GM21367 (cell line): ENCODE results near the gene OR5D16.
"Not testable (repeated sequence)": the region's sequence is repeated elsewhere in the genome, so short reads cannot be mapped to it uniquely, and the experiment has no call there.

ENCODE experiments used
- ATAC-seq: cut with Tn5 transposase; IDR thresholded peaks from one replicate; pipeline ENCODE4 v1.9.1; 2021; ENCODE audit not compliant: unreplicated experiment

The OR5D16 gene

DNA sequence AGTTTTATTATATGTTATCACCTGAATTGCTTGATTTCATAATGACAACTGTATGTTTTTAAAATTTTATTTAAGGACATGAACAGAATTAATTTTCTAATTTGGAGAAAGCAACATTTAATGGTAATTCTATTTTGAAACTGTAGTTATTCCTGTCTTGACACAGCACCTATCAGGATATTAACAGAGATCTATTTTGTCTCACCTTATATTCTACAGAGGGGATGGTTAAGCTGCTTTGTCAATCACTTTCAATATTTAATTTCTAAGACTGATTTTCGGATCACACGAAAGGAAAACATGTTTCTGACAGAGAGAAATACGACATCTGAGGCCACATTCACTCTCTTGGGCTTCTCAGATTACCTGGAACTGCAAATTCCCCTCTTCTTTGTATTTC, at the start of gene OR5D16:
TSS of gene OR5D16 (plus strand) at position 301 of the 400 bp plus-strand sequence. CDS start at position 301, 0 bp downstream.
- ATAC-seq: no peak

- no peak for ATAC-seq
These were observed 46.9 kb upstream of the OR5D16 start for GRCh38 chr11:55791606-55792005.

- ATAC-seq: no peak
These were observed 45.2 kb upstream of the OR5D16 start for GRCh38 chr11:55793321-55793720.

DNA sequence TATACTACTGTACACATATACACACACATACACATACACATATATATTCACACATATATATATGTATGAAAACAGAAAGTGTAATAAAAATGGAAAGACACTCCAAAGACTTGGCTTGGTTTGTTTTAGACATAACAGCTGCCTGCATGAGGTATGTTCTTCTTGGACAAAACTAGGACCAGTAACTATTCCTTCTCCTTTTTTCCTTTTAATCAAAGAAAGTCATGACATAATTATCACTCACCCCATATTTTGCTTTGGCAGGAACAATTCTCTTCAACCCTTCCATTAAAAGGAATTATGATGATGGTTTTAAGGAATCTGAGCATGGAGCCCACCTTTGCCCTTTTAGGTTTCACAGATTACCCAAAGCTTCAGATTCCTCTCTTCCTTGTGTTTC, 43.3 kb upstream of the OR5D16 start, which contains the start of gene OR5D14:
TSS of gene OR5D14 (plus strand) at position 301 of the 400 bp plus-strand sequence. CDS start at position 301, 0 bp downstream.
- no peak for ATAC-seq

- no peak for ATAC-seq
These were observed 32.3 kb upstream of the OR5D16 start for GRCh38 chr11:55806248-55806647.

DNA sequence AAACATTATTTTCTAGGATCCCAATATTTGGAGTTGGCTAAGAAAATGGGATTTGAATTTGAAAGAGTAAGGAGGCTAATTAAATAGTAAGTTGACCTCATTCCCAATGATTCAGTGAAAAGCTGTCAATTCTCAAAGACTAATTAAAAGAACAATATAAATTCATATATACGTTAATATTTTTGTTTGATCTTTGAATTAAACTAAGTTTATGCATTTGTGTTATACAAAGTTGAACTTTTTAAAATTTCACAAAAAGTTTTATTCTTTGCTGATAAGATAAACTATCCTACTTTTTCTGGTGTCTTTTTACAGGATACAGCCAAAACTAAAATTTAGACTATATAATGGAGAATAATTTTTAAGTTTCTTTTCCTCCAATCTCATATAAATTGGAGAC, 27.5 kb upstream of the OR5D16 start, which contains the start of gene OR5L1:
TSS of gene OR5L1 (plus strand) at position 301 of the 400 bp plus-strand sequence. CDS start 100 bp downstream, outside the sequence.
- no peak for ATAC-seq

- ATAC-seq: no peak
These were observed 19.2 kb upstream of the OR5D16 start, which contains the start of gene OR5D18 for GRCh38 chr11:55819330-55819729. OR5D18 (plus strand) TSS chr11:55819630; CDS start chr11:55819630, 0 bp downstream.

DNA sequence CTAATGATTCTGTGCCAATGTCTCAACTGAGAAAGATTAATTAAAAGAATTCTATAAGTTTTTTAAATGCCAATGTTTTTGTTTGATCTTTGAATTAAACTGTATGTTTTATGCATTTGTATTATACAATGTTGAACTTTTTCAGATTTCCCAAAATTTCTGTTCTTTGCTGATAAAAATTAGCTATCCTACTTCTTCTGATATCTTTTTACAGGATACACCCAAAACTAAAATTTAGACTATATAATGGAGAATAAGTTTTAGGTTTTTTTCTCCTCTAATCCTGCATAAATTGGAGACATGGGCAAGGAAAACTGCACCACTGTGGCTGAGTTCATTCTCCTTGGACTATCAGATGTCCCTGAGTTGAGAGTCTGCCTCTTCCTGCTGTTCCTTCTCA, 11.6 kb upstream of the OR5D16 start, which contains the start of gene OR5L2:
TSS of gene OR5L2 (plus strand) at position 301 of the 400 bp plus-strand sequence. CDS start at position 301, 0 bp downstream.
- ATAC-seq: no peak

DNA sequence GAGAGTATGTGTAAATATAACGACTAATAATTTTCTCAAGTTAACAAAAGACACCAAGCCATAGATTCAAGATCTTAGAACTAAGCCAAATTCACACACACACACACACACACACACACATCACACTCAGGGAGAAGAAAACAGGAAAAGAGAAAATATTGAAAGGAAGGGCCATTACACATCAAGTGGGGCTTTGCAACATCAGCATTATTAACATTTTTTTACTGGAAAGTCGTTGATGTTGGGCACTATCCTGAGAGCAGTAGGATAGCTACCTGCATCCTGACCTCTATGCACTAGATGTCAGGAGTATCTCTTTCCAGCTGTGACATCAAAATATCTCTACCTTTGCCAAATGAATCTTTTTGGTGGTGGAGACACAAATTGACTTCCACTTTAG, 8.9 kb downstream of the OR5D16 start:
- ATAC-seq: no peak

GRCh38 chr11:55849037-55849436, 10.5 kb downstream of the OR5D16 start:
- ATAC-seq: no peak

GRCh38 chr11:55852141-55852540, 13.6 kb downstream of the OR5D16 start:
- ATAC-seq: no peak

GRCh38 chr11:55854704-55855103, 16.2 kb downstream of the OR5D16 start:
- ATAC-seq: no peak

DNA sequence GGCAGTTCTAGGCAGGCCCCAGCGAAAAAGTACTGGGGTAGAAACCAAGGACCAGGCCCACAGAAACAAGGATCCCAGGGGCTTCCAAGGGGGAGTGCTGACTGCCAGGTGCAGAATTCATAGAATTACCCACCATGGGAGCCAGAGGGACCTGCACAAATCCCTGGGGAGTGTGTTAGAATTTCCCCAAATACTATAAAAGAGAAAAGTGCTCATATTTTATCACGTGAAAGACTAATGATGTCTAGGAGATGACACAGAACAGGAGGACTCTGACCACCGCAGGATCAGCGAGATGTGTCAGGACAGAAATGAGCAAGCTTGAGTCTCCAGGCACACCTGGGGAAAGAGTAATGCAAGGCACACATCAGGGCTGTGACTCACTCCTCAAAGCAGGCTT, 28.8 kb downstream of the OR5D16 start:
- not testable (repeated sequence) for ATAC-seq

- not testable (repeated sequence) for ATAC-seq
These were observed 34.2 kb downstream of the OR5D16 start for GRCh38 chr11:55872731-55873130.

DNA sequence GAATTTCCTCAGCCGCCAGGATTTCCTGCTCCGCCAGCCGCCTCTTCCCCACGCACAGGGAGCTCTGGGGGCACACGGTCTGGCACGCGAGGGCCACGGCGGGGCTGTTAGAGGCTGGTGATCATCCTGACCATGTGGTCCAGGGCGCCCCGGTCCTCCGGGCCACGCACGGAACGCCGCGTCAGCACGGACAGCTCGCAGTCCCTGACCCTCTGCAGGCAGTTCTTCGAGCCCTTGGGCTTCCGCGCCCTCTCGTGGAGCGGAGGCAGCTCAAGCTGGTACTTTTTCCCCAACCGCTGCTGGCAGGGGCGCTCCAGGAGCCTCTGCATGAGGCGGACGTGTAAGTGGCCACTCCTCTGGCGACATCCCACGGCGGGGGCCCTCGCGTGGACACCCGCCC, 34.6 kb downstream of the OR5D16 start:
- not testable (repeated sequence) for ATAC-seq

DNA sequence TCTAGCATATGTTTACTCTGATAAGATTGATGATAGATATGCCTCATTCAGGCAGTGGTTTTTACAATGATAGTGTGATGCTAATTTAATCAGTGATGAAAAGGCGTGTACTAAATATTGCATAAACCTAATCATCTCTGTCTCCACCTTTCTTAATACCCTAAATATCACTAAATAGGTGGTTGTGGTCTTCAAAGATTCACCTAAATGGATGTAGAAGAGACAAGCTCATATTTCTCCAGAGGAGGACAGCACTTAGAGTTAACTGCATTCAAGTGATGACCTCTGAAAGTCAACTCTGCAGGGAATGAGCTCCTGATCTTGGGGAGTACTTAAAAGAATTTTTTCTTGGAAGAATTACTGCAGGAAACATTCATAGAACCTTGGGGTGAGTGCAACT, 44.4 kb downstream of the OR5D16 start, which contains the start of gene TRIM51:
TSS of gene TRIM51 (plus strand) at position 301 of the 400 bp plus-strand sequence. CDS start 2,132 bp downstream, outside the sequence.
- not testable (repeated sequence) for ATAC-seq

- ATAC-seq: not testable (repeated sequence)
These were observed 46.4 kb downstream of the OR5D16 start for GRCh38 chr11:55884995-55885394.

DNA sequence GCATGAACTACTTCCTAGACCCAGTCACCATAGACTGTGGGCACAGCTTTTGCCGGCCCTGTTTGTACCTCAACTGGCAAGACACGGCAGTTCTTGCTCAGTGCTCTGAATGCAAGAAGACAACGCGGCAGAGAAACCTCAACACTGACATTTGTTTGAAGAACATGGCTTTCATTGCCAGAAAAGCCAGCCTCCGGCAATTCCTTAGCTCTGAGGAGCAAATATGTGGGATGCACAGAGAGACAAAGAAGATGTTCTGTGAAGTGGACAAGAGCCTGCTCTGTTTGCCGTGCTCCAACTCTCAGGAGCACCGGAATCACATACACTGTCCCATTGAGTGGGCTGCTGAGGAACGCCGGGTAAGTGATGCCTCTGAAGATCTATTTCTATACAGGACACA, 46.9 kb downstream of the OR5D16 start:
- ATAC-seq: not testable (repeated sequence)
